Measurements from ENCODE around the gene KDM8. TPM values are rescaled to one million over a fixed set of nuclear protein-coding genes. Genes with fewer than 3 reads are reported as not detected.

The KDM8 gene
- total and polyA plus RNA-seq, 9 of the 15 experiments (the other 6 are each of a cell fraction or from before 2014, with no cell fraction given) = 0.61 to 9.1 (median 5.4) TPM

- 0 out of 2 replicates have a peak, but pooled peaks have one; percentile 11 for TF ChIP-seq ZNF518B (CRISPR knock-in tag; IDR thresholded peaks at IDR 0.05)
- 0 out of 2 replicates have a peak, but pooled peaks have one; percentile 21 for TF ChIP-seq SMARCC2 (IDR thresholded peaks at IDR 0.05; ENCODE audit: low read depth)
- no peak for TF ChIP-seq ELK1 (CRISPR knock-in tag; IDR thresholded peaks at IDR 0.05)
- peak; percentile 65 for TF ChIP-seq USF1 (CRISPR knock-in tag; IDR thresholded peaks at IDR 0.05)
- TF ChIP-seq RBBP5 (IDR thresholded peaks at IDR 0.05; ENCODE audit: borderline replicate concordance, insufficient read depth, low read length, poor library complexity, severe bottlenecking) = peak; percentile 22
- TF ChIP-seq GABPA (tag; conservative IDR thresholded peaks at IDR 0.05; ENCODE audit: low read depth) = no peak
- peak; percentile 81 for TF ChIP-seq GTF2E2 (tag; IDR thresholded peaks at IDR 0.05)
- no peak for TF ChIP-seq PTBP1 (IDR thresholded peaks at IDR 0.05; ENCODE audit: low read depth, low read length)
- TF ChIP-seq RB1 (IDR thresholded peaks at IDR 0.05; ENCODE audit: low read depth) = 0 out of 2 replicates have a peak, but pooled peaks have one; percentile 22
- TF ChIP-seq ZNF592 (IDR thresholded peaks at IDR 0.05) = 0 out of 2 replicates have a peak, but pooled peaks have one; percentile 25
- TF ChIP-seq POLR3G (IDR thresholded peaks at IDR 0.05; ENCODE audit: extremely low read depth, insufficient read length, insufficient replicate concordance) = no peak
- no peak for TF ChIP-seq ZNF347 (CRISPR knock-in tag; IDR thresholded peaks at IDR 0.05; ENCODE audit: low read depth)
- no peak for TF ChIP-seq SRSF3 (IDR thresholded peaks at IDR 0.05; ENCODE audit: insufficient read depth, low read length)
- peak; percentile 54; the same call in 1 of the 2 replicates for TF ChIP-seq SOX6 (IDR thresholded peaks at IDR 0.05)
- TF ChIP-seq HEY1 (CRISPR knock-in tag; IDR thresholded peaks at IDR 0.05; ENCODE audit: borderline replicate concordance) = no peak
- no peak for TF ChIP-seq SMARCE1 (IDR thresholded peaks at IDR 0.05)
- no peak for TF ChIP-seq CGGBP1 (CRISPR knock-in tag; IDR thresholded peaks at IDR 0.05)
Measured at GRCh38 chr16:27203507-27204311, at the start of gene KDM8 (continued).

Data from K562 (cell line).